H7 (cell line): ENCODE data around the gene CREBL2. TPM values are rescaled to one million over a fixed set of nuclear protein-coding genes. Genes with fewer than 3 reads are reported as not detected.

Source experiments
- DNase-seq: peaks from one replicate; pipeline ENCODE4 v3.0.0; 2012
- H3K27me3 ChIP-seq: 2 replicates; pipeline ENCODE4 v1.6.0; 2011; ENCODE audit warnings: mild to moderate bottlenecking, low read length; ENCODE audit not compliant: control insufficient read depth, insufficient read depth
- H3K36me3 ChIP-seq: replicated peaks from 2 replicates; pipeline ENCODE4 v1.5.1; 2011; ENCODE audit warnings: low read length; ENCODE audit not compliant: control insufficient read depth, insufficient read depth
- H3K4me3 ChIP-seq: 2 replicates; pipeline ENCODE4 v1.5.1; 2011; ENCODE audit warnings: low read depth, mild to moderate bottlenecking, control low read depth, low read length, moderate library complexity; ENCODE audit not compliant: insufficient read depth
- total RNA-seq: library from RNA; depleted of rRNA; stranded (reverse); fragments of >200 nt; shearing (Covaris generic); gene quantifications from 2 replicates; pipeline ENCODE4 v1.2.3, GENCODE V29; 2014; rRNA removed

Gene CREBL2
- total RNA-seq, 1 experiment from 2014 or later = 28.1 TPM

DNA sequence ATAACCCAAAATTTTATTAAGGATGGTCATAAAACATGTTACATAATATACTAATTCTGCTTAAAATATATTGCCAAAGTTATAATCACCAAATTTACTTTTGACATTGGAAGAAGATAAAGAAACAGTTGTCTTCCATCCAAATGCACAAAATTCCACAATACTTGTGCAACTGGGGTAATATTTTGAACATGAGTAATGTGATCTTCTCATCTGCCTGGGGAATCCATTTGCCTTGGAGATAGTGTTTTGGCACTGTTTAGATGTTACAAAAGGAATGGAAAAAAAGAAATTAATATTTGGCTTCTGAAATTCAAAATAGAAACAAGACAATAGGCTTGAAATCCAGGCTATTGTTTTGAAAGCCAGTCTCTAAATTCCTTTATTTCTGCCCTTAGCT is 75.2 kb downstream of the CREBL2 start:
- peaks cover 9% of the 10 kb centered on the region; the same call in 1 of the 2 replicates for H3K27me3 ChIP-seq
- no peak for DNase-seq
- no peaks in the 10 kb centered on the region for H3K36me3 ChIP-seq
- no peak overlapping the region for H3K4me3 ChIP-seq

DNA sequence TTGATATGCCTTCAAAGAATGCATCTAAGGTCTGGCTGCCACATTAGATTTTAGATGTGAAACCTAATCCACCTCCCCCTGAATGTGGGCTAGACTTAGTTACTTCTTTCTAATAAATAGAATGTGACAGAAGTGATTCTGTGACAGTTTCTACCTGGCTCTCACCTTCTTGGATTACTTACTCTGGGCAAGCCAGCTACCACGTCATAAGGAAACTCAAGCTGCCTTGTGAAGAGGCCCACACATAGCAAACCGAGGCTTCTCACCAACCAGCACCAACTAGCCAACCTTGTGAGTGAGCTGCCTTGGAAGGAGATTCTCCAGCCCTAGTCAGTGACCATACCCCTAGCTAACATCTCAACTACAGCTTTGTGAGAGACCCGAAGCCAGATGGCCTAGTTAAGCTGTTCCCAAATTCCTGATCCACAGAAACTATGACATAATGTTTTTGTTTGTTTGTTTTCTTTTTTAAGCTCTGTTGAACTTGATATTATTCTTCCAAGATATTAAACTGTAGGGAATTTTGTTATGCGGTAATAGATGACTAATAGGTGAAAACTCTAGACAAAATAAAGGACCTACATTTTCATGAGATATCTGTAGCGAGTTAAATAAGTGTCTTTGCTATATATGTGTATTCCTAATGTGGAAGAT is 78.1 kb downstream of the CREBL2 start:
- no peak for DNase-seq
- no peaks in the 10 kb centered on the region; the same call in 1 of the 2 replicates for H3K27me3 ChIP-seq
- no peak overlapping the region for H3K4me3 ChIP-seq
- H3K36me3 ChIP-seq = no peaks in the 10 kb centered on the region

DNA sequence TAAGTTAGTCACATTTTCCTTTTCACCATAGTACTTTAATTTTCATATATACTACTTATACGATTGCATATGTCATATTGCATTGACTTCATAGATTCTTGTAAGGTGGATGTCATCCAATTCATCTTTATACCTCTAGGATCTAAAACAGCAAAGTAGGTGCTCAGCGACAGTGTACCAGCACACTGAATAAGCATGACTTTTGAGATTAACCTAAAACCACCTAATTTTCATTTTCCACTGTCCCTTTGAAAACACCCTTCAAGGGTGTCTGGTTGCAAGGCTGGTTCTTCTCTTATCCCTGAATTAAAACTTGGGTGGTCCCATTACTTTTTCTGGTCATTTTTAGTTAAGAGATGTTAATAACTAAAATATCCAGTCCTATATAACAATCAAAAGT is 79.9 kb downstream of the CREBL2 start:
- Histone ChIP-seq H3K4me3 (no peak overlapping the region), H3K36me3 (no peaks in the 10 kb centered on the region), H3K27me3 (no peaks in the 10 kb centered on the region; the same call in 1 of the 2 replicates)
- no peak for DNase-seq

DNA sequence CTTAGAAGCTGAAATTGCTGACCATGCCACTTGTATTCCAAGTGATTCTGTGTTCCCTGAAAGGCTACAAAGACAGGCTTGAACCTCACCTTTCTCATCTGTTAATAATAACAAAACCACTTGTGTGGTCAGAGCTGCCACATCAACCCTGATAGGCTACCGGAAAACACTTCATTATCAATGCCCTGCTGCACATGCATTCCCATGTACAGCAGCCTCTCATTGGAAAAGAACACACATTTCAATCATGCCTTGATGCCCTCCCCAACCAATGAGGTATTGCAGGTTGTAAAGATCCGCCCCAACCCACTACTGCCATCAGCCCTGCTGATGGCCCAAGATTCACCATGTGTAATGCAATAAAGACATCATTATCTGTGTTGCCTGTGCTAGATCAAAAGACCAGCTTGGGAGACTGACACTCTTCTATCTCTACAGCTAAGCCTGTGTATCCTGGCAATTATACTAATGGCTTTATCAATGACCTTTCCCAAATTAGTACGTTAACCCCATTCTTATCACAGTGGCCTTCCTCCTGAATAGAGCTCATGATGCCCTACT is 81.5 kb downstream of the CREBL2 start:
- H3K36me3 ChIP-seq = no peaks in the 10 kb centered on the region
- DNase-seq = no peak
- no peaks in the 10 kb centered on the region; the same call in 1 of the 2 replicates for H3K27me3 ChIP-seq
- H3K4me3 ChIP-seq = no peak overlapping the region

Other genes starting within 250 kb of the CREBL2 start
- gene DUSP16, start 49.0 kb upstream of the CREBL2 start, total RNA-seq = 13.6 and 17.2 TPM in 2 replicates
- 4.1 and 5.0 TPM in 2 replicates for gene GPR19, start 84.3 kb downstream of the CREBL2 start, total RNA-seq
- 11.7 and 16.8 TPM in 2 replicates for gene CDKN1B, start 105.5 kb downstream of the CREBL2 start, total RNA-seq
- gene APOLD1, start 173.8 kb downstream of the CREBL2 start, total RNA-seq = 0.62 and 0.89 TPM in 2 replicates
- gene DDX47, start 201.5 kb downstream of the CREBL2 start, total RNA-seq = 69.7 and 74.7 TPM in 2 replicates